ENCODE results near the gene UCN. TPM values are rescaled to one million over a fixed set of nuclear protein-coding genes. Genes with fewer than 3 reads are reported as not detected.
"Not testable (repeated sequence)": the region's sequence is repeated elsewhere in the genome, so short reads cannot be mapped to it uniquely, and the experiment has no call there.

Gene UCN
- polyA plus RNA-seq, 3 donors = 0.62 to 1.6 (median 1.0) TPM

DNA sequence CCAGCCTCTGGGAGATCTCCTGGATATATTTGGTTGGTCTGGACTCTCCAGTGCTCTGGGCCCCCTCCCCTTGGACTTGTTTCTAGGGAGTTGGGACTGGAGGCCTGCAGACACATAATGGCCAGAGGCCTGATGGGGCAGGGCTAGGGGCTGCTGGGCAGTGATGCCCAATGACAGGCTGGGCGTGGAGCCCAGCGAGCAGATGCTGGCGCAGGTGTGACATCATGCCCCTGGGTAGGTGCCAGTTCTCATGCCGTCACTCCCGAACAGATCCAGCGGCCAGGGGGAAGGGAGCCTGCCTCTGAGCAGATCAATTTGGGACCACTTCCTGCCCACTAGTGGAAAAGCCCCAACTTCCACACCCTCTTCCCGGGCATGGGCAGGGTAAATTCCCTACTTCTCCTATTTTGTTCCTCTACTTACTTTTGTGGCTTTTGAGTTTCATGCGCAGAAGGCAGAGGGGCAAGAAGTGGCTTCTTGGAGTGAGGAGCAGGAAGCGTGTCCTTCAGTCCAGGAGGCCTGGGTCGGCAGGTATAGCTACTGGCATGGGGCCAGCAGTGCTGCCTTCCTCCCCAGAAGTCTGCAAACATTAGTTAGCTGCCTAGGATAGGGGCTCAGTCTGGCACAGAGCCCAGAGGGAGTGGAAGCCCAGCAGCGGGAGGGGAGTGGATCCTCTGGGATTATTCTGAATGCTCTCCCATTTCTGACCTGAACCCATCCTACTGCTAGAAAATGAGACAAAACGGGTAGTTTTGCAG is 8.6 kb upstream of the UCN start:
- no peak for DNase-seq

DNA sequence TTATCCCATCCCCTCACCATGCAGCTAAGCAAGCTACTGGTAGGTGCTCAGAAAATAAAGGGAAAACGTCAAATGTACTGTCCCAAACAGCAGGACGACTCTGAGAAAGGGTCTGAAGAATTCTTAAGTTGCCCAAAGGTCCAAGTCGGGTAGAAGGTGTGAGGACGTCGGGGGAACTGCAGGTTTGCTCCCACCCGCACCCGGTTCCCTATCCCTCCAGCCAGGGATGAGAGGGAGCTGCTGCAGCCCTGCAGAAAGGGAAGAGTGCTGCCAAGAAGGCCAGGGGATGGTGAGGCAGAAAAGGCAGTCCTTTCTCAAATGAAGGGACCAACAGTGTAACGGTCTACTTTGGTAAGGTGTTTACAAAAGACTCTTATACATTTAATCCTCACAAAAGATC is 6.9 kb upstream of the UCN start:
- no peak for DNase-seq

DNA sequence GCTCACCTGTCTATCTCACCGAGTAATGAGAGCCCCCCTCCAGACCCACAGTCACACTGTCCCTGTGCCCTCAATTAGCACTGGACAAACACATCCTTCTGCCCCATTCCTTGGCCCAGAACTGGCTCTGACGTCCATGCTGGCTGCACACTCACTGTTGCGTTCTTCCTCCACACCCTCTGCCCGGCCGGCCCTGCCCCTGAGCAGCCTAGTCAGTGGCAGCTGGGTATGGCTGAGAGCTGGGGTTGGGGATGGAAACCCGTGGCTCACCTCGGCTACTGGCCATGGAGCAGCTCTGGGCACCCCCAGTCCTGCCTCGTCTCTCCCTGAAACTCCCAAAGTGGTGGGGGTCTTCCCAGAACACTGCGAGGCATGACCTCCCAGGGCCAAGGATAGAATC is 6.5 kb upstream of the UCN start:
- no peak for DNase-seq

DNA sequence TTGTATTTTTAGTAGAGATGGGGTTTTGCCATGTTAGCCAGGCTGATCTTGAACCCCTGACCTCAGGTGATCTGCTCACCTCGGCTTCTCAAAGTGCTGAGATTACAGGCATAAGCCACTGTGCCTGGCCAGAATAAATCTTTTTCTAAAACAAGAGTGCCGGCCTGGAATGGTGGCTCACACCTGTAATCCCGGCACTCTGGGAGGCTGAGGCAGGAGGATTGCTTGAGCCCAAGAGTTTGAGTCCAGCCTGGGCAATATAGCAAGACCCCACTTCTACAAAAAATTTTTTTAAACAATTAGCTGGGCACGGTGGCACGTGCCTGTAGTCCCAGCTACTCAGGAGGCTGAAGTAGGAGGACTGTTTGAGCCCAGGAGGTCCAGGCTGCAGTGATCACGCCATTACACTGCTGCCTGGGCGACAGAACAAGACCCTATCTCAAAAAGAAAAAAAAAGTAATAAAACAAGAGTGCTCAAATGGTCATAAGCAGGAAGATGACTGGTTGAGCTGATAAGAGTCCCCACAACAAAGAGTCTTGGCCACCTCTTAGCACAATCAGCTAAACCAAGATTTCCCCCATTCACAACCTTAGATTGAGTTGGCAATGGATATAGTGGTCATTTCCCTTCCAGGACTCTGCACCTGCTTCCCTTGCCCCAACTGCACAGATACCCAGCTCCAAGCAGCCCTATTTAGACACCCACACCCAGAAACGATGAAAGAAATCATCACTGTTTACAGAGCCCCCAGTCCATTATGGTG is 5.8 kb upstream of the UCN start:
- no peak for DNase-seq

- no peak for DNase-seq
Measured at GRCh38 chr2:27312152-27312551, 3.9 kb upstream of the UCN start.

GRCh38 chr2:27309651-27310050 is 1.4 kb upstream of the UCN start:
- no peak for DNase-seq

DNA sequence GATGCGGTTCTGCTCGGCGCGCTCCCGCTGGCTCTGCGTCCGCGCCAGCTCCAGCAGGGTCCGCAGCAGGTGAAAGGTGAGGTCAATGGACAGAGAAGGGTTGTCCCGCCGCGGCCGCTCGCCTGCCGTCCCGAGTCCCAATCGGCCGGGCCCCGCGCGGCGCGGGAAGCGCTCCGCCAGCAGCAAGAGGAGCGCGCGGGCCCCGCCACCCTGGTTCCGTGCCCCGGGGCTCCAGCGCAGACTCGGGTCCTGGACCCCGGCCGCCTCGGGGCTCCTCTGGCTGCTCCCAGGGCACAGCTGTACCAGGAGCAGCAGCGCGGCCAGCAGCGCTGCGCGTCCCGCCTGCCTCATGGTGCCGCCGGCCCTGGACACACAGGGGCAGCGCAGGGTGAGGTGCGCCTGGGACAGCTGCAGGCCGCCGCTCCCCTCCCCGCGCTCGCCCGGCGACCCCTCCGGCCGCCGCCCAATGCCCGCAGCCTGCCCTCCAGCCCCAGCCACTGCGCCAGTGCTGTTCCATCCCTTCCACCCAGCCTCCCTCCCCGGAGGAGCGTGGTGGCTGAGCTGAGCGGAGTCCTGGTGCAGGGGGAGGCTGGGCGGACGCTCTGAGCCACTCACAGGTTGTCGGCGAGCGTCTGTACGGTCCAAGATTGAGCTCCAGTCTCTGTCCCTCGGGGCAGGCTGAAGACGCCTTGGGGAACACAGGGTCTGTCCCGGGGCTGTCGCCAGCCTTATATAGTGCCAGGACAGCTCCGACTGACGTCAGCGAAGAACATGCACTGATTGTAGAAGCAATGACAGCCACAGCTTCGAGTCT is 493 bp downstream of the UCN start:
- DNase-seq = no peak

GRCh38 chr2:27307287-27307544 is 1.0 kb downstream of the UCN start:
- no peak for DNase-seq

DNA sequence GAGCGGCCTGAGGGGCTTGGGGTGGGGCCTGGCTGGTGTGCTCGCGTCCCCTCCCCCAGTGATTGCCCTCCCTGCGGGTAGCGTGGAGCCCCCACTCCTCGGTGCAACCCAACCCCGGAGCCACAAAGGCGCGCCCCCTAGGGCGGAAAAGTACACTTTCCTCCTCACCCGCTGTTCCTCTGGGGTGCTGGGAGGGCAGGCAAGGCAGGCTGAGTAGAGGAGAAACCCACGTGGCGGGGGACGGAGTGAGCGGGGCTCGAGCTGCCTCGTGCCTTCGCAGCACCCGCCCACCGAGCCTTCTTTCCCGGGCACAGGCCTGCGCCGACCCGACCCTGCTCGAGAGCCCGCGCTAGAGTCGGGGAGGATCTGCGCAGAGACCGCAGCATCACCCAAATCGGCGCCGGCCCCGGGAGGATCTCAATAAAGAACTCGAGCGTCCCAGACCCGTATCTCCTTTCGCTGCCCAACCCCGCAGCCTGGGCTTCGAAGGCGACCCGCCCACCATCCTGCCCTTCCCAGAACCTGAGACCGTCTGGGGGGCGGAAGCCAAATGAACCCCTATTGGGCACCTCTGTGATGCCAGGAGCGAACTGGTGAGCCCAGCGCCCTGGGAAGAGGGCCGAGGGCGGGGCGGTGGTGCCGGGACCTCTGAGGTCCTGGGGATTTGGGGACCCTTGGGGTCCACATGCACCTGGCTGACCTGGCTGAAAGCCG is 1.5 kb downstream of the UCN start:
- DNase-seq = no peak

- no peak for DNase-seq
Measured at GRCh38 chr2:27306136-27306535, 2.1 kb downstream of the UCN start.

DNA sequence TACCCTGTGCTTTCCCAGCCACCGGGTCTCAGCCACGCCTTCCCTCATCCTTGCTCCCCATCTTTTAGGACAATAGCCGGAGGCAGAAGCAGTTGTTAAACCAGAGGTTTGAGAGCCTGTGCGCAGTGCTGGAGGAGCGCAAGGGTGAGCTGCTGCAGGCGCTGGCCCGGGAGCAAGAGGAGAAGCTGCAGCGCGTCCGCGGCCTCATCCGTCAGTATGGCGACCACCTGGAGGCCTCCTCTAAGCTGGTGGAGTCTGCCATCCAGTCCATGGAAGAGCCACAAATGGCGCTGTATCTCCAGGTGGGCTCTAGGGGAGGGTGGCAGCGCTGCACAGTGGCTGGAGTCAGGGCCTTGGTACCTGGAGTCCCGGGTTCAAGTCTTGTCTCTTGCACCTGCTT is 2.7 kb downstream of the UCN start:
- no peak for DNase-seq

DNA sequence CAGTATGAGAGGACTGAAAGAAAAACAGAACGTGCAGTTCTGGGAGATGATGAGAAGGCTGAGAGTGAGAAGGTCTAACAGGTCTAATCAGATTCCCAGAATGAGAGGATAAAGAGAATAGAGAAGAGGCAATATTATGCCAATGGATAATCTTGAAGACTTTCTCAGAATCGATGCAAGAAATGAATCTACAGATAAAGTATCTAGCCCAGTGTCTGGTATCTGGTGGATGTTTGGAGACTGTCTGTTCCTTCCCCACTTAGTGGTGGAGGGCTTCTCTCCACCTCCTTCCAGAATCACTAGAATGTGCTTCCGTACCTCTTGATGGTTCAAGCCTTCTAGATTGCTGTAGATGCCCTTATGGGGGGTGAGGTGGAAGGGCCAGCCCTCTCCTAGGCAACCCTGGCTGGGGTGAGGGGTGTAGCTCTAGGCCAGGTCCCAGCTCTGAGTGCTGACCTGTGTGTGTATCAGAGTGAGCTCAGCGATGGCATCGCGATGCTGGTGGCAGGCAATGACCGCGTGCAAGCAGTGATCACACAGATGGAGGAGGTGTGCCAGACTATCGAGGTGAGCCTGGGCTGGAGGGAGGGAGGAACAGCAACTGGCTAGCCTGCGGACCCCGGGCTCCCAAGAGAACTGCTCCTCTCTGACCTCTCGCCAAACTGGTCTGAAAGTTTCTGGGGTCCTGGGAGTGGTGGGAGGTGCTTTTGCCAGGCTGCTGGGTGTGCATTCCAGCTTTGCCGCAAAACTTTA is 3.6 kb downstream of the UCN start:
- DNase-seq = no peak

DNA sequence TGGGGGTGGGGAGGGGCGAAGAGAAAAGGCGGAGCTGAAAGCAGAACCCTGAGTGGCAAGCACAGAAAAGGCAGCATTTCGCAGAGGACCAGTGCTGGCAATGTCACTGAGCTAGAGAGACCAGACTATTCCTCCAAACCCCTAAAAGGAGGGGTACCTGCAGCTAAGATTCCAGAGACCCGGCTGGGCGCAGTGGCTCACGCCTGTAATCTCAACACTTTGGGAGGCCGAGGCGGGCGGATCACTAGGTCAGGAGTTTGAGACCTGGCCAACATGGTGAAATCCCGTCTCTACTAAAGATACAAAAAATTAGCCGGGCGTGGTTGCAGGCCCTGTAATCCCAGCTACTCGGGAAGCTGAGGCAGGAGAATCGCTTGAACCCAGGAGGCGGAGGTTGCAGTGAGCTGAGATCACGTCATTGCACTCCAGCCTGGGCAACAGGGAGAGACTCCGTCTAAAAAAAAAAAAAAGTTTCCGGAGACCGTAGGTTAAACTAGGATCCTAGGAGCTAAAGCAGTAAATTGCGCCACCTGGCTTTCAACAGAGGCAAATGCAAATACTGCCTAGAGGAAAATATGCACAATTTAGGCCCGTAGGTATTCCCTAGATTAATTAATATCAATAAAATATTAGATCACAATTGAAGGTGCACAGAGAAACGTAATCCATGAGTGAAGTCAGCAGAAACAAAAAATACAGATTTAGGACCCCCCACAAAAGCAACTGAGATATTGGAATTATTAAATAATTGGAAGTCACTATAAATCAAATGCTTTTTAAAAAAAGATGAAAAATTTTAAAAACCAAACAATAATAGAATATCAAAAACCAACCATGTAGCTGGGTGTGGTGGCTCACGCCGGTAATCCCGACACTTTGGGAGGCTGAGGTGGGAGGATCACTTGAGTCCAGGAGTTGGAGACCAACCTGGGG is 4.9 kb downstream of the UCN start:
- no peak for DNase-seq

GRCh38 chr2:27300606-27301005 is 7.6 kb downstream of the UCN start:
- DNase-seq = not testable (repeated sequence)

DNA sequence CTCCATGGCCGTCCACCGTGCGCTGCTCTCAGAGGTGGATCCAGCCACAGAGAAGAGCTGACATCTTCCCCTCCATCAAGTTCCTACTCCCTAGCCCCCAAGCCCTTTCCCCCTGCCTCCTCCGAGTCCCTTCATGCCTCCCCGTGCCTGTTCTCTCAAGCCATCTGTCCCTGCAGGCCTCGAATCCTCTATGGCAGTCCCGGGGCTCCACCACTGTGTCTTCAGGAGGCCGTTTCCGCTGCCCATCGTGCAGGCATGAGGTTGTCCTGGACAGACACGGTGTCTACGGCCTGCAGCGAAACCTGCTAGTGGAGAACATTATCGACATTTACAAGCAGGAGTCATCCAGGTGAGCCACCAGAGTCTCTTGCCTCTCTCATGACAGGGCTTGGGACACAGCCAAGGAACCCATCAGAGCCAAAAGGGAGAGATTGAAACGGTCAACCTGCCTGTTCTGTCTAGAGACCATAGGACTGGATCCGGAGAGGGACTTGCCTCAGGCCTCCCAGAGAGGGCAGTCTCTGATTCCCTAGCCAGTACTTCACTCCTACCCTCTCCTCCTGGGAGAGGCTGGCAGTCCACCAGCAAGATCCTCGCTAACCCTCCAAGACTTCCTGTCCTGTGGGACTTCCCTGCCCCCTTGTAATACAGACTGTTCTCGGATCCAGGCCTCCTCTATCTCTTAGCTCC is 9.7 kb downstream of the UCN start:
- no peak for DNase-seq

GRCh38 chr2:27297195-27297594 is 11.1 kb downstream of the UCN start:
- DNase-seq = no peak

DNA sequence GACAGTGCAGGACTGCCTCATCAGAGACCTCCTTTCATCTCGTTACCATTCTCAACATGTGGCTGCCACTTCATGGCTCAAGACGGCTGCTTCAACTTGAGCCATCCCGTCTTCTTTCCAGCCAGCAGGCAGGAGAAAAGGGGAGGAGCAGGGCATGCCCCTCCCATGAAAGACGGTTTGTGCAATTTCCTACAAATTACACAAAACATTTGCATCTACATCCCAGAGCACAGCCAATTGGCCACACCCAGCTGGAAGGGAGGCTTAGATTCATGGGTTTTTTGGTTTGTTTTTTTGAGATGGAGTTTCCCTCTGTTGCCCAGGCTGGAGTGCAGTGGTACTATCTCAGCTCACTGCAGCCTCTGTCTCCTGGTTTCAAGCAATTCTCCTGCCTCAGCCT is 11.8 kb downstream of the UCN start:
- DNase-seq = no peak

GRCh38 chr2:27294928-27295327 is 13.3 kb downstream of the UCN start:
- no peak for DNase-seq

DNA sequence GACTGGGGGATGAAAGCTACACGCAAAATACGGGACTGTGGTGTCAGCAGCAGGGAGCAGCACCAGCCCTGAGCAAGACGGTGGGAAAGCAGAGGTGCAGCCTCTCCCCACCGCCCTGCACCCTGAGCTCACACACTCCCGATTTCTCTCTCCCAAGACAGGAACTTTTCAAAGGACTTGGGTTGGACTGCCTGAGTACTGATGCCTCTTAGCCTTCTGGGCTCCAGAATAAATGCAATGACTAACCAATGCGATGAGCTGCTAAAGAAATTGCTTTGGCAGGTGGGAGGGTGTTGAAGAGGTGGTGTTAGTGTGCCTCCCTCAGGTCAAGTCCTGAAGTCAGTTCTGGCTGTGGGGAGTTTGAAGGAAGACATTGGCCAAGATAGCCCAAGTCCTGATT is 16.4 kb downstream of the UCN start:
- DNase-seq = no peak

- DNase-seq = no peak
Measured at GRCh38 chr2:27290549-27290948, 17.7 kb downstream of the UCN start.
